ENCODE data around the gene APOM.

The APOM gene

DNA sequence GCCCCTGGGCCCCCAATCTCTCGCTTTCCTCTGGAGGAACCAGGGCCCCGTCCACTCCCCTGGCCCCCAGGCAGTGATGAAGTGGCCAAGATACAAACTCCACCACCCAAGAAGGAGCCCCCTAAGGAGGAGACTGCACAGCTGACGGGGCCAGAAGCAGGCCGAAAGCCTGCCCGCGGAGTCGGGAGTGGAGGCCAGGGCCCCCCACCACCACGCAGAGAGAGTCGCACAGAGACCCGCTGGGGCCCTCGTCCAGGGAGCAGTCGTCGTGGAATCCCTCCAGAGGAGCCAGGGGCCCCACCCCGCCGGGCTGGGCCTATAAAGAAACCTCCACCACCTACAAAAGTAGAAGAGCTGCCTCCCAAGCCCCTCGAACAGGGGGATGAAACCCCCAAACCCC, 24.5 kb upstream of the APOM start:
- TF ChIP-seq, protein P1, sequence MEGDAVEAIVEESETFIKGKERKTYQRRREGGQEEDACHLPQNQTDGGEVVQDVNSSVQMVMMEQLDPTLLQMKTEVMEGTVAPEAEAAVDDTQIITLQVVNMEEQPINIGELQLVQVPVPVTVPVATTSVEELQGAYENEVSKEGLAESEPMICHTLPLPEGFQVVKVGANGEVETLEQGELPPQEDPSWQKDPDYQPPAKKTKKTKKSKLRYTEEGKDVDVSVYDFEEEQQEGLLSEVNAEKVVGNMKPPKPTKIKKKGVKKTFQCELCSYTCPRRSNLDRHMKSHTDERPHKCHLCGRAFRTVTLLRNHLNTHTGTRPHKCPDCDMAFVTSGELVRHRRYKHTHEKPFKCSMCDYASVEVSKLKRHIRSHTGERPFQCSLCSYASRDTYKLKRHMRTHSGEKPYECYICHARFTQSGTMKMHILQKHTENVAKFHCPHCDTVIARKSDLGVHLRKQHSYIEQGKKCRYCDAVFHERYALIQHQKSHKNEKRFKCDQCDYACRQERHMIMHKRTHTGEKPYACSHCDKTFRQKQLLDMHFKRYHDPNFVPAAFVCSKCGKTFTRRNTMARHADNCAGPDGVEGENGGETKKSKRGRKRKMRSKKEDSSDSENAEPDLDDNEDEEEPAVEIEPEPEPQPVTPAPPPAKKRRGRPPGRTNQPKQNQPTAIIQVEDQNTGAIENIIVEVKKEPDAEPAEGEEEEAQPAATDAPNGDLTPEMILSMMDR (IDR thresholded peaks at IDR 0.05; ENCODE audit: low read depth, low read length) = no peak
- DNase-seq (ENCODE audit: low read depth in 2 of 2) = no peak
- no peak overlapping the region for H3K4me3 ChIP-seq (replicated peaks in 1 of 2; ENCODE audit: low read depth in 2 of 2, low read length in 2 of 2)

DNA sequence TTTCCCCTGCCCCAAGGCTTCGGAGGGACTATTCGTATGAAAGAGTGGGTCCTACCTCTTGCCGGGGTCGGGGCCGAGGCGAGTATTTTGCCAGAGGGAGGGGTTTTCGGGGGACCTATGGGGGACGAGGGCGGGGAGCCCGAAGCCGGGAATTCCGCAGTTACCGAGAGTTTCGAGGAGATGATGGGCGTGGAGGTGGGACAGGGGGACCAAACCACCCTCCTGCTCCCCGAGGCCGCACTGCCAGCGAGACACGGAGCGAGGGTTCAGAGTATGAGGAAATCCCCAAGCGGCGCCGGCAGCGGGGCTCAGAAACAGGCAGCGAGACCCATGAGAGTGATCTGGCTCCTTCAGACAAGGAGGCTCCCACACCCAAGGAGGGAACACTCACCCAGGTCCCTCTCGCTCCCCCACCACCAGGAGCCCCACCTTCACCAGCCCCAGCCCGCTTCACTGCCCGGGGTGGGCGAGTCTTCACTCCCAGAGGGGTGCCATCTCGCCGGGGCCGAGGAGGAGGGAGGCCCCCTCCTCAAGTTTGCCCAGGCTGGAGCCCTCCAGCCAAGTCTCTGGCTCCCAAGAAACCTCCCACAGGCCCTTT, 23.9 kb upstream of the APOM start:
- H3K4me3 ChIP-seq (replicated peaks in 1 of 2; ENCODE audit: low read depth in 2 of 2, low read length in 2 of 2) = no peak overlapping the region
- no peak for DNase-seq (ENCODE audit: low read depth in 2 of 2)
- TF ChIP-seq, protein P1 (IDR thresholded peaks at IDR 0.05; ENCODE audit: low read depth, low read length) = no peak

DNA sequence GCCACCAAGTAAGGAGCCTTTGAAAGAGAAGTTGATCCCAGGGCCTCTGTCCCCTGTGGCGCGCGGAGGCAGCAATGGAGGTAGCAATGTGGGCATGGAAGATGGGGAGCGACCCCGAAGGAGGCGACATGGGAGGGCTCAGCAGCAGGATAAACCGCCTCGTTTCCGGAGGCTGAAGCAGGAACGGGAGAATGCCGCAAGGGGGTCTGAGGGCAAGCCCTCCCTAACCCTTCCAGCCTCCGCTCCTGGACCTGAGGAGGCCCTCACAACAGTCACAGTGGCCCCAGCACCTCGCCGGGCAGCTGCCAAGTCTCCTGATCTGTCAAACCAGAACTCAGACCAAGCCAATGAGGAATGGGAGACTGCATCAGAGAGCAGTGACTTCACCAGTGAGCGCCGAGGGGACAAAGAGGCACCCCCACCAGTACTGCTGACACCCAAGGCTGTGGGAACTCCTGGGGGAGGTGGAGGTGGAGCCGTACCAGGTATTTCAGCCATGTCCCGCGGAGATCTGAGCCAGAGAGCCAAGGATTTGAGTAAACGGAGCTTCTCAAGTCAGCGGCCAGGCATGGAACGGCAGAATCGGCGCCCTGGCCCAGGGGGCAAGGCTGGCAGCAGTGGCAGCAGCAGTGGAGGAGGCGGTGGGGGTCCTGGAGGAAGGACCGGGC, 23.3 kb upstream of the APOM start:
- no peak for DNase-seq (ENCODE audit: low read depth in 2 of 2)
- H3K4me3 ChIP-seq (replicated peaks in 1 of 2; ENCODE audit: low read depth in 2 of 2, low read length in 2 of 2) = no peak overlapping the region
- TF ChIP-seq, protein P1 (IDR thresholded peaks at IDR 0.05; ENCODE audit: low read depth, low read length) = no peak

DNA sequence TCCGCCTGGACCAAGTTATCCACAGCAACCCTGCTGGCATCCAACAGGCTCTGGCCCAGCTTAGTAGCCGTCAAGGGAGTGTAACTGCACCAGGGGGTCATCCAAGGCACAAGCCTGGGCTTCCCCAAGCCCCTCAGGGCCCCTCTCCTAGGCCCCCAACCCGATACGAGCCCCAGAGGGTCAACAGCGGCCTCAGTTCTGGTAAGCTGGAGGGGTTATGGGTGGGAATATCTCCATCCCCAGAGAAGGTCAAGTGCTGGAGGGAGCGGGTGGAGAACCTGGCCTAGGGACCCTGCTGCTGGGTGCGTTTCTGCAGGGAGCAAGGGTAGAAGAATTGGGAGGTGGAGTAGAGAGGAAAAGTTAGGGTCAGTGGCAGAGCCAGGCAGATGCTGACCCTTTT, 22.2 kb upstream of the APOM start:
- H3K4me3 ChIP-seq (replicated peaks in 1 of 2; ENCODE audit: low read depth in 2 of 2, low read length in 2 of 2) = no peak overlapping the region
- no peak for DNase-seq (ENCODE audit: low read depth in 2 of 2)
- TF ChIP-seq, protein P1 (IDR thresholded peaks at IDR 0.05; ENCODE audit: low read depth, low read length) = no peak

DNA sequence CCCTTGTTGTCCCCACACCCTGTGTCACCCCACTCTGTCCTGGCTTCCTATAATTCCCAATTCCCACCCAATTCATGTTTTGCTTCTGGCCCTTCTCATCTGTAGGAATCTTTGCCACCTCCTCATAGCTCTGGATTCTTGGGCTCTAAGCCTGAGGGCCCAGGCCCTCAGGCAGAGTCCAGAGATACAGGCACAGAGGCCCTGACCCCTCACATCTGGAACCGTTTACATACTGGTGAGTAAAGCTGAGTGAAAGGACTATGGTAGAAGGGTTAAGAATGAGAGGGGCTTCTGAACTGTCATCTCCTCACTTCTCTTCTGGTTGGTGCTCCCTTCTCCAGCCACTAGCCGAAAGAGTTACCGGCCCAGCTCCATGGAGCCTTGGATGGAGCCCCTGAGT, 21.6 kb upstream of the APOM start:
- TF ChIP-seq, protein P1 (IDR thresholded peaks at IDR 0.05; ENCODE audit: low read depth, low read length) = no peak
- DNase-seq (ENCODE audit: low read depth in 2 of 2) = no peak
- no peak overlapping the region for H3K4me3 ChIP-seq (replicated peaks in 1 of 2; ENCODE audit: low read depth in 2 of 2, low read length in 2 of 2)

DNA sequence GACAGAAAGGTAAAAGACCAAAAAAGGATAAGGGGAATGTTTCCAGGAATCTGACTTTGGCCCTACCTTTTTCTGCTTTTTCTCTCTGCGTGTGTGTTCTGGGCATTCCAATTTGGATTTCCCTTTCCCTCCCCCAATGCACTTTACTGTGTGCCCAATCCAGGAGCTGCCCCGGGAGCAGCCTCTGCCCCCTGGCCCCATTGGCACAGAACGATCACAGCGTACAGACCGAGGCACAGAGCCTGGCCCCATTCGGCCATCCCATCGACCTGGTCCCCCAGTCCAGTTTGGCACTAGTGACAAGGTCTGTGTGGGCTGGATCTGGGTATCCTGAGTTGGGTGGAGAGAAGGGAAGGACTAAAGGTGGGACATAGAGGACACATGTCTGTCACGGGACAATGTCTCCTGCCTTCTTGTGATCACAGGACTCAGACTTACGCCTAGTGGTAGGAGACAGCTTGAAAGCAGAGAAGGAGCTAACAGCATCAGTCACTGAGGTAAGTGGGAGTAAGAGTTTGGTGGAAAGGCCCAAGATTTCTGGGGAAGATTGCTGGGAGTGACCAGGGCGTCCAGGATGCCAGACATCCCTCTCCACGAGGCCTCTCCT, 20.6 kb upstream of the APOM start:
- DNase-seq (ENCODE audit: low read depth in 2 of 2) = no peak
- H3K4me3 ChIP-seq (replicated peaks in 1 of 2; ENCODE audit: low read depth in 2 of 2, low read length in 2 of 2) = no peak overlapping the region
- TF ChIP-seq, protein P1 (IDR thresholded peaks at IDR 0.05; ENCODE audit: low read depth, low read length) = no peak
